Loucy (cell line): ENCODE measurements around the gene FAM9B.
"Not testable (repeated sequence)": the region's sequence is repeated elsewhere in the genome, so short reads cannot be mapped to it uniquely, and the experiment has no call there.

Experiments
- H2AFZ ChIP-seq: fragments of 200-600 bp; sonication (generic); 2 replicates; pipeline ENCODE4 v1.6.0; 2016; ENCODE audit warnings: antibody characterized with exemption, mild to moderate bottlenecking, low read length, moderate library complexity
- H3F3A ChIP-seq: fragments of 200-600 bp; 2 replicates; pipeline ENCODE4 v1.6.0; 2016; ENCODE audit warnings: antibody characterized with exemption, low read depth, mild to moderate bottlenecking
- H3K27me3 ChIP-seq: fragments of 200-600 bp; sonication (generic); 2 replicates; pipeline ENCODE4 v1.6.1; 2014; ENCODE audit warnings: low read length, mild to moderate bottlenecking; ENCODE audit not compliant: insufficient read depth, poor library complexity, severe bottlenecking
- H3K36me3 ChIP-seq: fragments of 200-600 bp; sonication (generic); 2 replicates; pipeline ENCODE4 v1.6.1; 2016; ENCODE audit warnings: low read length; ENCODE audit not compliant: insufficient read depth
- H3K4me1 ChIP-seq: fragments of 200-600 bp; sonication (generic); 2 replicates; pipeline ENCODE4 v1.5.1; 2014; ENCODE audit warnings: low read length, mild to moderate bottlenecking; ENCODE audit not compliant: insufficient read depth, poor library complexity, severe bottlenecking
- H3K4me2 ChIP-seq: fragments of 200-600 bp; sonication (generic); 2 replicates; pipeline ENCODE4 v1.6.0; 2014; ENCODE audit warnings: antibody characterized with exemption, low read length, low read depth, mild to moderate bottlenecking; ENCODE audit not compliant: poor library complexity, severe bottlenecking
- H3K4me3 ChIP-seq: fragments of 200-600 bp; sonication (generic); 2 replicates; pipeline ENCODE4 v1.5.1; 2014; ENCODE audit warnings: low read length, mild to moderate bottlenecking, mixed read lengths; ENCODE audit not compliant: poor library complexity, severe bottlenecking
- H3K79me2 ChIP-seq: fragments of 200-600 bp; sonication (generic); 2 replicates; pipeline ENCODE4 v1.6.1; 2014; ENCODE audit warnings: low read length; ENCODE audit not compliant: insufficient read depth
- H3K9ac ChIP-seq: fragments of 200-600 bp; sonication (generic); 2 replicates; pipeline ENCODE4 v1.6.0; 2014; ENCODE audit warnings: mild to moderate bottlenecking, low read depth, low read length, moderate library complexity; ENCODE audit not compliant: poor library complexity, severe bottlenecking
- H3K9me2 ChIP-seq: fragments of 200-600 bp; sonication (generic); replicated peaks from 2 replicates; pipeline ENCODE4 v1.6.1; 2016; ENCODE audit warnings: low read depth, low read length, mixed read lengths
- H3K9me3 ChIP-seq: fragments of 200-600 bp; sonication (generic); 2 replicates; pipeline ENCODE4 v1.6.1; 2014; ENCODE audit warnings: mild to moderate bottlenecking, antibody characterized with exemption, low read length, low read depth; ENCODE audit not compliant: insufficient read depth
- H4K20me1 ChIP-seq: fragments of 200-600 bp; sonication (generic); 2 replicates; pipeline ENCODE4 v1.6.0; 2014; ENCODE audit warnings: antibody characterized with exemption, low read length, mild to moderate bottlenecking; ENCODE audit not compliant: insufficient read depth, poor library complexity, severe bottlenecking
- EZH2phosphoT487 ChIP-seq: fragments of 200-600 bp; IDR thresholded peaks from 2 replicates; pipeline ENCODE4 v1.6.1; 2018; ENCODE audit warnings: antibody characterized with exemption, mild to moderate bottlenecking, moderate library complexity, borderline replicate concordance
- TF ChIP-seq, protein P1 (sequence below): fragments of 200-600 bp; sonication (generic); conservative IDR thresholded peaks from 2 replicates; pipeline ENCODE4 v1.5.1; 2014; ENCODE audit warnings: mild to moderate bottlenecking, antibody characterized with exemption, low read length

Gene FAM9B

DNA sequence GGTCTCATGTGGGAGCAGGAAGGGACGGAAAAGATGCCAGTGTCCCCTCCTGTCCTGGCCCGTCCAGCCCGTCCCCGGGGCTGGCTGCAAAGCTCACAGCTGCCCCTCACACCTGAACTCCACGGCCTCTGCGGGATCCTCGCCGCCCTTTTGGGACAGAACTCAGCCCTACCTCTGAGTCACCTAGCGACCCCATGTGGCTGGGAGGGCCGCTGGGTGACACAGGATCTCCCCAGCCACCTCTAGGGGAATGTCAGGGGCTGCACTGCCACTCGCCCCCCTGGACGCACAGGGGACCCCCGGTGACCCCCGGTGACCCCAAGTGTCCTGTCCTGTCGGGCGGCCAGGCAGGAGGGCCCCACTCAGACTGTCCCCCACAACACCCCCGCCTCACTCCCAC is 748 bp downstream of the FAM9B start:
- Histone ChIP-seq H3K4me1 (no peaks in the 10 kb centered on the region), H3K36me3 (no peaks in the 10 kb centered on the region), H3K9ac (no peak overlapping the region), H3K27me3 (no peaks in the 10 kb centered on the region), H3K79me2 (no peaks in the 10 kb centered on the region), H3K4me3 (no peak overlapping the region), H2AFZ (no peak overlapping the region), H3K4me2 (no peak overlapping the region), H3K9me2 (no peaks in the 10 kb centered on the region), H3K9me3 (no peaks in the 10 kb centered on the region), H3F3A (no peaks in the 10 kb centered on the region), H4K20me1 (no peaks in the 10 kb centered on the region)
- no peak for TF ChIP-seq EZH2phosphoT487
- TF ChIP-seq, protein P1, sequence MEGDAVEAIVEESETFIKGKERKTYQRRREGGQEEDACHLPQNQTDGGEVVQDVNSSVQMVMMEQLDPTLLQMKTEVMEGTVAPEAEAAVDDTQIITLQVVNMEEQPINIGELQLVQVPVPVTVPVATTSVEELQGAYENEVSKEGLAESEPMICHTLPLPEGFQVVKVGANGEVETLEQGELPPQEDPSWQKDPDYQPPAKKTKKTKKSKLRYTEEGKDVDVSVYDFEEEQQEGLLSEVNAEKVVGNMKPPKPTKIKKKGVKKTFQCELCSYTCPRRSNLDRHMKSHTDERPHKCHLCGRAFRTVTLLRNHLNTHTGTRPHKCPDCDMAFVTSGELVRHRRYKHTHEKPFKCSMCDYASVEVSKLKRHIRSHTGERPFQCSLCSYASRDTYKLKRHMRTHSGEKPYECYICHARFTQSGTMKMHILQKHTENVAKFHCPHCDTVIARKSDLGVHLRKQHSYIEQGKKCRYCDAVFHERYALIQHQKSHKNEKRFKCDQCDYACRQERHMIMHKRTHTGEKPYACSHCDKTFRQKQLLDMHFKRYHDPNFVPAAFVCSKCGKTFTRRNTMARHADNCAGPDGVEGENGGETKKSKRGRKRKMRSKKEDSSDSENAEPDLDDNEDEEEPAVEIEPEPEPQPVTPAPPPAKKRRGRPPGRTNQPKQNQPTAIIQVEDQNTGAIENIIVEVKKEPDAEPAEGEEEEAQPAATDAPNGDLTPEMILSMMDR, result no peak

DNA sequence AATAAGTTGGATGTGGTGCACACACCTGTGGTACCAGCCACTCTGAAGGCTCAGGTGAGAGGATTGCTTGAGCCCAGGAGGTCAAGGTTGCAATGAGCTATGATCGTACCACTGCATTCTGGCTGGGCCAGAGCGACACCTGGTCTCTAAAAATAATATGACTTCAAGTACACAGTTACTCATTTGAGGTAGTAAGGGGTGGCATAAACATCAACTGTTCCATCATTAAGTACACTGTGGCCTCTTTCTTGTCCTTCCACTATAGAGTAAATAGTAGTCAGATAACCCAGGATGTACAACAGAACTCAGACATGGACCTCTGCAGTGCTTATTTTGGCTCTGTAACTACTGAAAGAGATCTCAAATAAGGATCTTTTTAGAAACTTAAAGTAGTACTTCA is 10.6 kb downstream of the FAM9B start:
- TF ChIP-seq, protein P1, result no peak
- no peak for TF ChIP-seq EZH2phosphoT487
- H3K79me2 ChIP-seq, result no peaks in the 10 kb centered on the region
- H3F3A ChIP-seq, result no peaks in the 10 kb centered on the region
- H3K4me1 ChIP-seq, result no peaks in the 10 kb centered on the region
- H2AFZ ChIP-seq, result no peak overlapping the region
- H3K36me3 ChIP-seq, result no peaks in the 10 kb centered on the region
- no peaks in the 10 kb centered on the region for H4K20me1 ChIP-seq
- no peak overlapping the region for H3K4me3 ChIP-seq
- no peak overlapping the region for H3K9ac ChIP-seq
- no peaks in the 10 kb centered on the region for H3K9me3 ChIP-seq
- no peaks in the 10 kb centered on the region for H3K9me2 ChIP-seq
- H3K4me2 ChIP-seq, result no peak overlapping the region
- H3K27me3 ChIP-seq, result no peaks in the 10 kb centered on the region

DNA sequence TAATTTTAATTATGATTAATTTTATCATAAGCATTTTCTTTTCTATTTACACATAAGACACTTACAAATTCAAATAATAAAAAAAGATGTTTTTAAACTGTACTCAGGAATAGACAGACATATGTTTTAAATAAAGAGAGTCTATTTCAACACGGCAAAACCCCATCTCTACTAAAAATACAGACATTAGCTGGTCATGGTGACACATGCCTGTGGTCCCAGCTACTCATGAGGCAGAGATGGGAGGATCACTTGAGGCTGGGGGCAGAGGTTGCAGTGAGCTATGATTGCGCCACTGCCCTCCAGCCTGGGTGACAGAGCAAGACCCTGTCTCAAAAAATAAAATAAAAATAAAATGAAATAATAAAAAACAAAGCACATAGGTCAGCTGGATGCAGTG is 14.8 kb downstream of the FAM9B start:
- Histone ChIP-seq H3K27me3 (no peaks in the 10 kb centered on the region), H3K9me2 (no peaks in the 10 kb centered on the region), H3K9ac (no peak overlapping the region), H3K79me2 (no peaks in the 10 kb centered on the region), H3K9me3 (no peaks in the 10 kb centered on the region), H4K20me1 (no peaks in the 10 kb centered on the region), H2AFZ (no peak overlapping the region), H3K36me3 (no peaks in the 10 kb centered on the region), H3K4me1 (no peaks in the 10 kb centered on the region), H3K4me3 (no peak overlapping the region), H3K4me2 (no peak overlapping the region), H3F3A (no peaks in the 10 kb centered on the region)
- TF ChIP-seq EZH2phosphoT487, result no peak
- TF ChIP-seq, protein P1, result no peak

DNA sequence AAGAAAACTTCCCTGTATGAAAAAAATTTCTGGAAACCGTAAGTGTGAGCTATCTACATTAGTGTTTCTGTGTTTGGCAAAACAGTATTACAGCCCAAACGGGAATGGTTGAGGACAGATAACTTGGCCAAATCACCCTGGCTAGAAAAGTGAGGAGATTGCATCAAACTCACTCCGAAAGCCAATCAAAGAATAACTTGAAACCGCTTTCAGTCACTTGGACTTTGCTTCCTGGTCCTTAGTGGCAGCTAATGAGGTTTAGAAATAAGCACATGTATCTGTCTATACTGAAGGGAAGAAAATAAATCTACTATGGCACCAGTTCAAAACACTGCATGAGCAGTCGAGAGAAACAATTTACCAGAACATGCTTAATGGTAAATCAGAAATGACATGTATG is 15.6 kb downstream of the FAM9B start:
- not testable (repeated sequence) for H4K20me1 ChIP-seq, H3K4me1 ChIP-seq, H3K9me2 ChIP-seq, H3K9me3 ChIP-seq, H3K36me3 ChIP-seq, H3K4me2 ChIP-seq, H3K9ac ChIP-seq, H3K79me2 ChIP-seq, H2AFZ ChIP-seq, H3K27me3 ChIP-seq, H3F3A ChIP-seq, H3K4me3 ChIP-seq
